PC-9 (cell line): Measurements from ENCODE around the gene TRABD2B.

ENCODE experiments used
- CTCF ChIP-seq: fragments of 200-600 bp; sonication (generic); conservative IDR thresholded peaks from 2 replicates; pipeline ENCODE4 v1.6.1; 2017; ENCODE audit warnings: mixed run types, antibody characterized with exemption, mild to moderate bottlenecking, moderate library complexity
- EZH2 ChIP-seq: fragments of 200-600 bp; sonication (generic); IDR thresholded peaks from 2 replicates; pipeline ENCODE4 v1.8.0; 2017; ENCODE audit warnings: antibody characterized with exemption, low read depth

GRCh38 chr1:47852006-47852718 lies 145.0 kb downstream of the TRABD2B start:
- TF ChIP-seq CTCF, result no peak
- TF ChIP-seq EZH2, result no peak
